GM12878 (cell line): ENCODE results near the gene EEF1G. TPM values are rescaled to one million over a fixed set of nuclear protein-coding genes. Genes with fewer than 3 reads are reported as not detected.

Experiments used
- ATAC-seq: fragments of 200-7000 bp; cut with Tn5 transposase; 3 replicates; pipeline ENCODE4 v1.9.1; 2020; ENCODE audit warnings: mild to moderate bottlenecking, moderate library complexity
- BruUV-seq: library from RNA; stranded (reverse); fragments of 400-500 nt; replicated peaks from 2 replicates; lab custom pipeline; 2021; lab: Mats Ljungman, UMichigan
- CTCF ChIA-PET: fragments of 300-600 bp; sonication (Branson Sonifier 250); formaldehyde crosslinking; extraction: SDS; loops from one replicate; lab custom pipeline; 2021; ENCODE audit warnings: inconsistent platforms; lab: Yijun Ruan, JAX
- POLR2A ChIA-PET: fragments of 350-600 bp; formaldehyde crosslinking; extraction: SDS; loops from one replicate; lab custom pipeline; 2021; ENCODE audit warnings: inconsistent platforms; lab: Charles Lee
- RAD21 ChIA-PET: fragments of 300-600 bp; sonication (Branson Sonifier 250); formaldehyde crosslinking; loops from one replicate; lab custom pipeline; 2023; ENCODE audit warnings: antibody characterized with exemption; ENCODE audit not compliant: unreplicated experiment; lab: Charles Lee
- SMC1A ChIA-PET: fragments of 300-600 bp; sonication (Branson Sonifier 250); formaldehyde crosslinking; loops from one replicate; lab custom pipeline; 2023; ENCODE audit not compliant: unreplicated experiment, uncharacterized antibody; lab: Charles Lee
- DNase-seq: peaks from one replicate; pipeline ENCODE4 v3.0.0-alpha.2; 2011; ENCODE audit warnings: low read depth, low spot score
- FAIRE-seq: peaks from 3 replicates; lab custom pipeline; 2011; peaks lifted over from hg19 to GRCh38; lab: Jason Lieb, UNC
- H2AFZ ChIP-seq: 2 replicates; pipeline ENCODE4 v1.6.0; 2011; ENCODE audit warnings: low read depth, low read length, control low read depth; ENCODE audit not compliant: control insufficient read depth
- H3K27ac ChIP-seq: 2 replicates; pipeline ENCODE4 v1.5.1; 2011; ENCODE audit warnings: control low read depth; ENCODE audit not compliant: control insufficient read depth, insufficient read depth
- H3K27me3 ChIP-seq, 2 experiments: replicated peaks in 1 of 2; 2 replicates each; pipeline versions ENCODE4 v1.6.0 to v1.6.1; 2011; ENCODE audit warnings: low read length in 1 of 2; ENCODE audit not compliant: control insufficient read depth in 2 of 2, insufficient read depth in 2 of 2
- H3K36me3 ChIP-seq, 2 experiments: 2 replicates each; pipeline ENCODE4 v1.5.1; 2011; ENCODE audit warnings: low read length in 1 of 2; ENCODE audit not compliant: control insufficient read depth in 2 of 2, insufficient read depth in 2 of 2
- H3K4me1 ChIP-seq: 2 replicates; pipeline ENCODE4 v1.6.1; 2011; ENCODE audit warnings: mild to moderate bottlenecking, low read length, moderate library complexity, mixed read lengths; ENCODE audit not compliant: control insufficient read depth, insufficient read depth
- H3K4me2 ChIP-seq: 2 replicates; pipeline ENCODE4 v1.6.0; 2011; ENCODE audit warnings: control low read depth; ENCODE audit not compliant: control insufficient read depth, insufficient read depth
- H3K4me3 ChIP-seq: fragments of 200-600 bp; sonication (generic); 2 replicates; pipeline ENCODE4 v1.5.1; 2016
- H3K79me2 ChIP-seq: 2 replicates; pipeline ENCODE4 v1.6.0; 2011; ENCODE audit warnings: low read length; ENCODE audit not compliant: control insufficient read depth, insufficient read depth
- H3K9ac ChIP-seq: 2 replicates; pipeline ENCODE4 v1.8.0; 2011; ENCODE audit warnings: low read length, control low read depth, mixed read lengths; ENCODE audit not compliant: control insufficient read depth, insufficient read depth
- H3K9me3 ChIP-seq: replicated peaks from 3 replicates; pipeline ENCODE4 v1.5.1; 2011; ENCODE audit warnings: mild to moderate bottlenecking, low read length; ENCODE audit not compliant: control insufficient read depth, insufficient read depth
- H4K20me1 ChIP-seq: 2 replicates; pipeline ENCODE4 v1.6.0; 2011; ENCODE audit not compliant: control insufficient read depth, insufficient read depth
- BCL11A ChIP-seq: IDR thresholded peaks from 2 replicates; pipeline ENCODE4 v1.6.1; 2011; ENCODE audit warnings: low read depth, low read length
- CHD1 ChIP-seq: IDR thresholded peaks from 2 replicates; pipeline ENCODE4 v1.6.1; 2012; ENCODE audit warnings: low read depth, low read length, improper control_type of control experiment
- CHD2 ChIP-seq: IDR thresholded peaks from 2 replicates; pipeline ENCODE4 v1.6.1; 2011; ENCODE audit warnings: low read depth, low read length, improper control_type of control experiment, borderline replicate concordance
- ETV6 ChIP-seq, 2 experiments: fragments of 450-650 bp in 1 of 2; IDR thresholded peaks in 1 of 2; conservative IDR thresholded peaks in 1 of 2; 2 replicates each; pipeline ENCODE4 v1.6.1; 2014; ENCODE audit warnings: antibody characterized with exemption in 1 of 2, borderline replicate concordance in 1 of 2, low read depth in 1 of 2, mild to moderate bottlenecking in 1 of 2, moderate library complexity in 1 of 2
- HDGF ChIP-seq: fragments of 450-650 bp; IDR thresholded peaks from 2 replicates; pipeline ENCODE4 v1.6.1; 2016; ENCODE audit warnings: antibody characterized with exemption
- IRF4 ChIP-seq: IDR thresholded peaks from 2 replicates; pipeline ENCODE4 v1.6.1; 2011; ENCODE audit warnings: low read depth, low read length
- JUNB ChIP-seq: IDR thresholded peaks from 2 replicates; pipeline ENCODE4 v1.6.1; 2016; ENCODE audit warnings: antibody characterized with exemption, mild to moderate bottlenecking
- KAT2A ChIP-seq: conservative IDR thresholded peaks from 2 replicates; pipeline ENCODE4 v1.6.1; 2011; ENCODE audit warnings: low read depth, low read length; ENCODE audit not compliant: control insufficient read depth
- LARP7 ChIP-seq: fragments of 450-650 bp; IDR thresholded peaks from 2 replicates; pipeline ENCODE4 v1.6.1; 2017; ENCODE audit warnings: mild to moderate bottlenecking
- MTA3 ChIP-seq: IDR thresholded peaks from 2 replicates; pipeline ENCODE4 v1.6.1; 2012; ENCODE audit warnings: low read length, inconsistent platforms, borderline replicate concordance
- MXI1 ChIP-seq: fragments of 150-350 bp; IDR thresholded peaks from 2 replicates; pipeline ENCODE4 v1.6.1; 2011; ENCODE audit warnings: low read depth, mild to moderate bottlenecking, inconsistent platforms, low read length, improper control_type of control experiment
- NR2C2 ChIP-seq: IDR thresholded peaks from 2 replicates; pipeline ENCODE4 v1.6.1; 2011; ENCODE audit warnings: borderline replicate concordance, low read depth; ENCODE audit not compliant: control insufficient read depth, insufficient read length
- PAX8 ChIP-seq: fragments of 450-650 bp; IDR thresholded peaks from 2 replicates; pipeline ENCODE4 v1.6.1; 2017; ENCODE audit warnings: mild to moderate bottlenecking, moderate library complexity
- RAD51 ChIP-seq: fragments of 450-650 bp; IDR thresholded peaks from 2 replicates; pipeline ENCODE4 v1.6.1; 2016; ENCODE audit warnings: moderate library complexity, mild to moderate bottlenecking, inconsistent platforms
- RUNX3 ChIP-seq: IDR thresholded peaks from 2 replicates; pipeline ENCODE4 v1.6.1; 2012; ENCODE audit warnings: low read length, inconsistent platforms
- SMAD1 ChIP-seq: fragments of 450-650 bp; IDR thresholded peaks from 2 replicates; pipeline ENCODE4 v1.6.1; 2018; ENCODE audit warnings: mild to moderate bottlenecking, low read depth; ENCODE audit not compliant: partially characterized antibody
- TAF1 ChIP-seq: IDR thresholded peaks from 2 replicates; pipeline ENCODE4 v1.6.1; 2011; ENCODE audit warnings: mild to moderate bottlenecking, low read depth, low read length, borderline replicate concordance
- TARDBP ChIP-seq: IDR thresholded peaks from 2 replicates; pipeline ENCODE4 v1.6.1; 2016; ENCODE audit warnings: borderline replicate concordance
- WRNIP1 ChIP-seq: IDR thresholded peaks from 2 replicates; pipeline ENCODE4 v1.6.1; 2011; ENCODE audit warnings: low read depth, low read length, improper control_type of control experiment, borderline replicate concordance
- ZBTB4 ChIP-seq: fragments of 450-650 bp; formaldehyde crosslinking; IDR thresholded peaks from 2 replicates; pipeline ENCODE4 v1.4.0; 2022; ENCODE audit warnings: mild to moderate bottlenecking, moderate library complexity
- ZNF274 ChIP-seq: IDR thresholded peaks from one replicate; pipeline ENCODE4 v1.8.0; 2011; ENCODE audit not compliant: insufficient read length, insufficient read depth
- ZNF384 ChIP-seq: IDR thresholded peaks from 2 replicates; pipeline ENCODE4 v1.6.1; 2012; ENCODE audit warnings: low read depth, mild to moderate bottlenecking, low read length, improper control_type of control experiment, borderline replicate concordance
- ZNF622 ChIP-seq: fragments of 450-650 bp; IDR thresholded peaks from 2 replicates; pipeline ENCODE4 v1.6.1; 2017; ENCODE audit warnings: mild to moderate bottlenecking, inconsistent platforms
- WGBS: methylation state at CpG from one replicate; pipeline ENCODE4 v1.1.6; 2016; ENCODE audit warnings: low lambda C conversion rate; ENCODE audit not compliant: insufficient replicate concordance, insufficient coverage; ENCODE audit errors: missing lambda C conversion rate; 5-methylcytosine and 5-hydroxymethylcytosine counted together
- in situ Hi-C: fragments of 300-500 bp; cut with MboI; formaldehyde crosslinking; loops from 9 replicates; pipeline ENCODE4 v1.14.3; 2018; ENCODE audit warnings: mixed read lengths
- intact Hi-C: fragments of 100-400 bp; cut with micrococcal nuclease; formaldehyde crosslinking; loops from one replicate; pipeline ENCODE4 v1.14.2; 2022; ENCODE audit not compliant: unreplicated experiment
- polyA plus RNA-seq, 11 experiments: library from polyadenylated mRNA; depleted of rRNA in 4 of 11; unstranded in 6 of 11; stranded (reverse) in 5 of 11; fragments of >200 nt; fragmentation: Nextera tagmentation in 4 of 11; fragmentation: Illumina TruSeq in 1 of 11; extraction: Ambion mirVana in 4 of 11; extraction: Trizol in 1 of 11; gene quantifications; 1 replicate in 1 of 11; 2 replicates in 10 of 11; pipeline versions ENCODE4 v1.2.1 to v1.2.3, GENCODE V29; 2011 to 2016; ENCODE audit warnings: inconsistent platforms in 2 of 11, missing spikeins in 2 of 11, low read depth in 1 of 11
- total RNA-seq, 4 experiments: library from RNA; depleted of rRNA in 3 of 4; stranded (reverse); fragments of >200 nt in 3 of 4; fragmentation: Illumina TruSeq in 1 of 4; extraction: Trizol in 1 of 4; gene quantifications; 2 replicates each; pipeline versions ENCODE4 v1.2.1 to v1.2.3, GENCODE V29; 2013 to 2021

EEF1G gene
- total and polyA plus RNA-seq, 10 of the 15 experiments (the other 5 are each of a cell fraction or from before 2014, with no cell fraction given), result 850 to 2,739 (median 2,277) TPM

- FAIRE-seq, result peak; percentile 94
- ChIA-PET RAD21 (interaction anchor here (0.9 to 13.9 kb wide), 9 partner anchors 10 to 286 kb away, joined by 3 to 313 read pairs (median 4); partner anchors contain the start of genes AHNAK, C11orf98, CSKMT and EEF1G), SMC1A (interaction anchor here (1.0 to 11.4 kb wide), 6 partner anchors 12 to 127 kb away, joined by 3 to 212 read pairs (median 6); partner anchors contain the start of genes C11orf98 and CSKMT), POLR2A (interaction anchor here (0.7 to 11.4 kb wide), 9 partner anchors 11 to 293 kb away, joined by 3 to 188 read pairs (median 3); partner anchors contain the start of genes AHNAK, B3GAT3, C11orf98 and CSKMT), CTCF (interaction anchor here (0.7 to 7.5 kb wide), 9 partner anchors 10 to 286 kb away, joined by 3 to 246 read pairs (median 4); partner anchors contain the start of gene TUT1)
- peaks cover 8 to 12% of the 10 kb centered on the region in 2 experiments; a peak in 3 of 4 replicates for H3K36me3 ChIP-seq
- H2AFZ ChIP-seq, result no peak overlapping the region
- WGBS, result 0% methylated on average over 4 of the region's 4 CpGs
- ATAC-seq, result peak; percentile 72
- no peaks in the 10 kb centered on the region for H4K20me1 ChIP-seq
- TSS peak; percentile 78 for BruUV-seq
- in situ Hi-C loops, result loop anchor here (10.0 kb wide), 1 partner anchor 131 kb away; no protein-coding TSS in a partner anchor
- DNase-seq, result peak; percentile 92
- no peaks in the 10 kb centered on the region for H3K9me3 ChIP-seq
- intact Hi-C loops, result loop anchor here (2.0 kb wide), 1 partner anchor 15 kb away; no protein-coding TSS in a partner anchor
- no peaks in the 10 kb centered on the region; the same call in 1 of the 2 replicates for H3K79me2 ChIP-seq
- peak overlapping the region; percentile 99 for H3K27ac ChIP-seq
- peak overlapping the region; percentile 82 for H3K9ac ChIP-seq
- H3K4me1 ChIP-seq, result peaks cover 91% of the 10 kb centered on the region
- peak overlapping the region; percentile 42 for H3K4me3 ChIP-seq
- no peaks in the 10 kb centered on the region for H3K27me3 ChIP-seq
- H3K4me2 ChIP-seq, result peak overlapping the region; percentile 86
- TF ChIP-seq ZNF622 (no peak), RAD51 (peak; percentile 69), MTA3 (peak; percentile 97), TAF1 (peak; percentile 33; the same call in 1 of the 2 replicates), NR2C2 (no peak), BCL11A (peak; percentile 83), TARDBP (no peak), RUNX3 (peak; percentile 93), ZBTB4 (no peak), LARP7 (no peak), JUNB (peak; percentile 84), KAT2A (no peak), HDGF (no peak), PAX8 (no peak), ZNF274 (no peak), IRF4 (peak; percentile 94), ZNF384 (0 out of 2 replicates have a peak, but pooled peaks have one; percentile 27), WRNIP1 (no peak), CHD2 (peak; percentile 75), CHD1 (no peak), MXI1 (peak; percentile 73; the same call in 1 of the 2 replicates), SMAD1 (no peak), ETV6 (conservative IDR thresholded peaks at IDR 0.05 in 1 of 2, IDR thresholded peaks at IDR 0.05 in 1 of 2; ENCODE audit: borderline replicate concordance in 1 of 2, low read depth in 1 of 2) (peak in 1 of 2 experiments; percentile 54; a peak in 1 of 4 replicates)
Observed at GRCh38 chr11:62555464-62556107, 18.1 kb downstream of the EEF1G start.
